ENCODE measurements around the gene ELMO1.

DNA sequence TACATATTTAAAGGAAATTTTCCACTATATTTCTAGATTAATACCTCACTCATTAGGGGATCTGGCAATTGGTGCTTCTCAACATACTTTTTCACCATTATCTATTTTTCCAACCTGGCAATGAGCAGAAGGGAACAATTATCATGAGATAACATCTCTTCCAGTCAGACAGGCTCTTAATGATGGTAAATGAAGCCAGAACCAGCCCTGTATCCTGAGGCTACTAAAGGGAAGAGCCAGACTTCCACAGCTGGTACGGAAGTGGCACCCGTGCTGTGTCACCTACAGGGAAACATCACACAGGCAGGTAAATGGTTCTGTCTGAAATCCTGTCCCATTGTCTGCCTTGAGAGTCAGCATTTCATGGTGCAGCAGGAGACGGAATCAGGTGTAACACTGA is 75.9 kb downstream of the ELMO1 start:
- TF ChIP-seq, protein P1, sequence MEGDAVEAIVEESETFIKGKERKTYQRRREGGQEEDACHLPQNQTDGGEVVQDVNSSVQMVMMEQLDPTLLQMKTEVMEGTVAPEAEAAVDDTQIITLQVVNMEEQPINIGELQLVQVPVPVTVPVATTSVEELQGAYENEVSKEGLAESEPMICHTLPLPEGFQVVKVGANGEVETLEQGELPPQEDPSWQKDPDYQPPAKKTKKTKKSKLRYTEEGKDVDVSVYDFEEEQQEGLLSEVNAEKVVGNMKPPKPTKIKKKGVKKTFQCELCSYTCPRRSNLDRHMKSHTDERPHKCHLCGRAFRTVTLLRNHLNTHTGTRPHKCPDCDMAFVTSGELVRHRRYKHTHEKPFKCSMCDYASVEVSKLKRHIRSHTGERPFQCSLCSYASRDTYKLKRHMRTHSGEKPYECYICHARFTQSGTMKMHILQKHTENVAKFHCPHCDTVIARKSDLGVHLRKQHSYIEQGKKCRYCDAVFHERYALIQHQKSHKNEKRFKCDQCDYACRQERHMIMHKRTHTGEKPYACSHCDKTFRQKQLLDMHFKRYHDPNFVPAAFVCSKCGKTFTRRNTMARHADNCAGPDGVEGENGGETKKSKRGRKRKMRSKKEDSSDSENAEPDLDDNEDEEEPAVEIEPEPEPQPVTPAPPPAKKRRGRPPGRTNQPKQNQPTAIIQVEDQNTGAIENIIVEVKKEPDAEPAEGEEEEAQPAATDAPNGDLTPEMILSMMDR (IDR thresholded peaks at IDR 0.05), result no peak
- TF ChIP-seq ZSCAN20 (CRISPR knock-in tag; IDR thresholded peaks at IDR 0.05) (no peak), FOSB (CRISPR knock-in tag; IDR thresholded peaks at IDR 0.05) (no peak)

Measured in A549 (cell line).